Measurements from ENCODE around the gene RELL1. TPM values are rescaled to one million over a fixed set of nuclear protein-coding genes. Genes with fewer than 3 reads are reported as not detected.

RELL1 gene
- total RNA-seq, 5 donors from 2014 or later (not counting 1 experiment from before 2014, with no cell fraction given), result 21.6 to 30.1 (median 25.9) TPM

GRCh38 chr4:37648084-37648817 lies 37.9 kb downstream of the RELL1 start:
- H3K9me3 Mint-ChIP-seq, result no peaks in the 10 kb centered on the region
- H3K4me1 Mint-ChIP-seq, result peaks cover 14 to 24% (median 19%) of the 10 kb centered on the region in 3 donors
- H3K36me3 ChIP-seq (ENCODE audit: control insufficient read depth in 2 of 2, extremely low read depth in 1 of 2, insufficient read depth in 1 of 2, low read length in 1 of 2), result peaks cover 0 to 36% of the 10 kb centered on the region in 2 donors
- H3K27me3 Mint-ChIP-seq, result no peaks in the 10 kb centered on the region
- no peaks in the 10 kb centered on the region for H3K9me3 ChIP-seq
- DNase-seq, result no peak
- H3K4me3 Mint-ChIP-seq, result no peak overlapping the region
- ATAC-seq (replicated peaks in 1 of 4), result no peak
- ChIA-PET CTCF (no interaction called here), POLR2A (no interaction called here)
- no peak overlapping the region for H3K27ac Mint-ChIP-seq
- H3K4me1 ChIP-seq (ENCODE audit: control insufficient read depth in 1 of 2, extremely low read depth in 1 of 2, insufficient read depth in 2 of 2, low read length in 2 of 2), result no peaks in the 10 kb centered on the region
- no peak overlapping the region for H3K4me3 ChIP-seq (ENCODE audit: control insufficient read depth in 1 of 2, extremely low read depth in 1 of 2, low read length in 1 of 2)
- 94% methylated on average over 3 of the region's 8 CpGs for WGBS (ENCODE audit: insufficient coverage)
- H3K27ac ChIP-seq (ENCODE audit: low read length), result no peak overlapping the region
- H3K27me3 ChIP-seq (replicated peaks in 1 of 2; ENCODE audit: control insufficient read depth in 2 of 2, extremely low read depth in 1 of 2, insufficient read depth in 2 of 2, low read length in 1 of 2), result no peaks in the 10 kb centered on the region
- peaks cover 50% of the 10 kb centered on the region for H3K36me3 Mint-ChIP-seq

DNA sequence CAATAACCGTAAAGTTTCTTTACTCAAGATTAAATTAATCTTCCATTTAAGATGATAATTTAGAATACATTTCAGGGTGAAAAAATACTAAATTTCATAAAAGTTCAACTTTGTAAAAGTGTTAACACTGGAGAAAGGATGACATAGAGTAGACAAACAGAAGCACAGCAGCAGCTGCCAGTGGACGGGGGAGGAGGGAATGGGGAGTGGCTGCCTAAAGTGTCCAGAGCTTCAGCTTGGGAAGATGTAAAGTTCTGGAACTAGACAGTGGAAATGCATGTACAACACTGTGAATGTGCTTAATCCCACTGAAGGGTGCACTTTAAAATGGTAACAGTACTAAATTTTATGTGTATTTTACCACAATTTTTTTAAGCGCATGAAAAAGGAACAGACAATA lies 39.9 kb downstream of the RELL1 start:
- Histone ChIP-seq H3K36me3 (ENCODE audit: control insufficient read depth in 2 of 2, extremely low read depth in 1 of 2, insufficient read depth in 1 of 2, low read length in 1 of 2) (peaks cover 0 to 40% of the 10 kb centered on the region in 2 donors), H3K27ac (ENCODE audit: low read length) (no peak overlapping the region), H3K27me3 (replicated peaks in 1 of 2; ENCODE audit: control insufficient read depth in 2 of 2, extremely low read depth in 1 of 2, insufficient read depth in 2 of 2, low read length in 1 of 2) (no peaks in the 10 kb centered on the region), H3K4me1 (ENCODE audit: control insufficient read depth in 1 of 2, extremely low read depth in 1 of 2, insufficient read depth in 2 of 2, low read length in 2 of 2) (no peaks in the 10 kb centered on the region), H3K4me3 (ENCODE audit: control insufficient read depth in 1 of 2, extremely low read depth in 1 of 2, low read length in 1 of 2) (no peak overlapping the region), H3K9me3 (no peaks in the 10 kb centered on the region)
- H3K4me3 Mint-ChIP-seq, result no peak overlapping the region
- ChIA-PET CTCF (no interaction called here), POLR2A (no interaction called here)
- H3K27ac Mint-ChIP-seq, result no peak overlapping the region
- no peaks in the 10 kb centered on the region for H3K27me3 Mint-ChIP-seq
- H3K4me1 Mint-ChIP-seq, result peaks cover 6 to 15% (median 10%) of the 10 kb centered on the region in 3 donors
- WGBS (ENCODE audit: insufficient coverage), result 100% methylated on average over 1 of the region's 3 CpGs
- ATAC-seq (replicated peaks in 1 of 4), result no peak
- H3K36me3 Mint-ChIP-seq, result peaks cover 46% of the 10 kb centered on the region
- no peaks in the 10 kb centered on the region for H3K9me3 Mint-ChIP-seq
- no peak for DNase-seq

GRCh38 chr4:37645736-37646135 lies 40.4 kb downstream of the RELL1 start:
- H3K27me3 ChIP-seq (replicated peaks in 1 of 2; ENCODE audit: control insufficient read depth in 2 of 2, extremely low read depth in 1 of 2, insufficient read depth in 2 of 2, low read length in 1 of 2), result no peaks in the 10 kb centered on the region
- H3K27me3 Mint-ChIP-seq, result no peaks in the 10 kb centered on the region
- H3K36me3 ChIP-seq (ENCODE audit: control insufficient read depth in 2 of 2, extremely low read depth in 1 of 2, insufficient read depth in 1 of 2, low read length in 1 of 2), result peaks cover 0 to 40% of the 10 kb centered on the region in 2 donors
- no peak overlapping the region for H3K4me3 ChIP-seq (ENCODE audit: control insufficient read depth in 1 of 2, extremely low read depth in 1 of 2, low read length in 1 of 2)
- H3K27ac ChIP-seq (ENCODE audit: low read length), result no peak overlapping the region
- no peaks in the 10 kb centered on the region for H3K9me3 Mint-ChIP-seq
- POLR2A ChIA-PET, result no interaction called here
- 60% methylated on average over 1 of the region's 4 CpGs for whole genome bisulfite sequencing (ENCODE audit: insufficient coverage)
- H3K27ac Mint-ChIP-seq, result no peak overlapping the region
- no peak for ATAC-seq (replicated peaks in 1 of 4)
- no peaks in the 10 kb centered on the region for H3K4me1 ChIP-seq (ENCODE audit: control insufficient read depth in 1 of 2, extremely low read depth in 1 of 2, insufficient read depth in 2 of 2, low read length in 2 of 2)
- peaks cover 3 to 10% (median 6%) of the 10 kb centered on the region in 3 donors for H3K4me1 Mint-ChIP-seq
- no peak for DNase-seq
- no peaks in the 10 kb centered on the region for H3K9me3 ChIP-seq
- H3K4me3 Mint-ChIP-seq, result no peak overlapping the region
- peaks cover 46% of the 10 kb centered on the region for H3K36me3 Mint-ChIP-seq
- CTCF ChIA-PET, result no interaction called here

- no peak overlapping the region for H3K27ac Mint-ChIP-seq
- 98% methylated on average over 7 of the region's 9 CpGs for WGBS (ENCODE audit: insufficient coverage)
- Histone ChIP-seq H3K4me1 (ENCODE audit: control insufficient read depth in 1 of 2, extremely low read depth in 1 of 2, insufficient read depth in 2 of 2, low read length in 2 of 2) (no peaks in the 10 kb centered on the region), H3K27ac (ENCODE audit: low read length) (no peak overlapping the region), H3K27me3 (replicated peaks in 1 of 2; ENCODE audit: control insufficient read depth in 2 of 2, extremely low read depth in 1 of 2, insufficient read depth in 2 of 2, low read length in 1 of 2) (no peaks in the 10 kb centered on the region), H3K36me3 (ENCODE audit: control insufficient read depth in 2 of 2, extremely low read depth in 1 of 2, insufficient read depth in 1 of 2, low read length in 1 of 2) (peaks cover 0 to 40% of the 10 kb centered on the region in 2 donors), H3K9me3 (no peaks in the 10 kb centered on the region), H3K4me3 (ENCODE audit: control insufficient read depth in 1 of 2, extremely low read depth in 1 of 2, low read length in 1 of 2) (no peak overlapping the region)
- H3K4me3 Mint-ChIP-seq, result no peak overlapping the region
- peaks cover 40% of the 10 kb centered on the region for H3K36me3 Mint-ChIP-seq
- no peaks in the 10 kb centered on the region for H3K27me3 Mint-ChIP-seq
- ChIA-PET CTCF (no interaction called here), POLR2A (no interaction called here)
- no peak for DNase-seq
- H3K4me1 Mint-ChIP-seq, result peaks cover 0 to 4% (median 1%) of the 10 kb centered on the region in 3 donors
- no peak for ATAC-seq (replicated peaks in 1 of 4)
- H3K9me3 Mint-ChIP-seq, result no peaks in the 10 kb centered on the region
Observed at GRCh38 chr4:37644962-37645361, 41.2 kb downstream of the RELL1 start.

DNA sequence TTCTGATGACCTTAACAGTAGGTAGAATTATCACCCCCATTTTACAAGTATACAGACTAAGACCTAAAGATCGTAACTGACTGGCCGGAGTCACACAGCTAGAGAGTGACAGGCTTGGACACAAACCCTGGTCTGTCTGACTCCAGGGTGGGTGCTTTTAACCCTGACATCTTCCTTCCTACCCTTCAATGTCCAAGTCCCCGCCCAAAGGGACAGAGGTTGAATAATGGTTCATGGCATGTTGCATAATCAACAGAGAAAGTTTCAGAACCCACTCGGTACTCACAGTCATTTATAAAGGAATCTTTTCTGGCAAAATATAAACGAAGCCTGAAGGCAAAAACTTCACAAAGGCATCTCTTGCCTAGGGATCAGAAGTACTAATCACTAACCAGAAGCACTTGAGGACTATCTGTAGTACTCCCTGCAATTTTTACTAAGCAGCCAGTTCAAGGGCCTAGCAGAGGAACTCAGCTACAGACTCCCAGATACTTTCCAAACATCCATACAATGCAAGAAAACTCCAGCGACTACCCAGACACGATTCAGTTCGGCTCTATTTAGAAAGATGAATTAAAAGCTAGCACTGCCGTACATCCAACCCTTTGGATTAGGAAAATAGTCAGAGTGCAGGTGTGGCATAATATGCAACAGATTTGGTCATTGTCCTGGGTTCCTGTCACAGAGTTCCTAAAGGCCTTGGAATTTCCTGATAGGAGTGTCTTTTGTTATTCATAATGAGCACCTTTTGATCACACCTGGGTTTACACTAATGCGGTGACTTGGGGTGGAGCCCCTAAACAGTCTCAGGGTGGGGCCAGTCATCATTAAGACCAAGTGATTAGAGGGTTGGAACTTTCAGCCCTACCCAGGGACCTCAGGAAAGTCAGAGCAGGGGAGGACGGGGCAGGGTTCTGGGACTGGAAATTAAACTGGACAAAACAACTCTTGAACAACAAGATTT lies 44.0 kb downstream of the RELL1 start:
- CTCF ChIA-PET, result no interaction called here
- ATAC-seq (replicated peaks in 1 of 4), result no peak
- H3K9me3 ChIP-seq, result no peaks in the 10 kb centered on the region
- no peaks in the 10 kb centered on the region for H3K9me3 Mint-ChIP-seq
- H3K27ac Mint-ChIP-seq, result no peak overlapping the region
- no peaks in the 10 kb centered on the region for H3K27me3 ChIP-seq (replicated peaks in 1 of 2; ENCODE audit: control insufficient read depth in 2 of 2, extremely low read depth in 1 of 2, insufficient read depth in 2 of 2, low read length in 1 of 2)
- H3K4me1 Mint-ChIP-seq, result peaks cover 0 to 4% (median 2%) of the 10 kb centered on the region in 3 donors
- H3K27ac ChIP-seq (ENCODE audit: low read length), result no peak overlapping the region
- DNase-seq, result no peak
- H3K4me3 Mint-ChIP-seq, result no peak overlapping the region
- WGBS (ENCODE audit: insufficient coverage), result 87% methylated on average over 5 of the region's 11 CpGs
- H3K27me3 Mint-ChIP-seq, result no peaks in the 10 kb centered on the region
- no peaks in the 10 kb centered on the region for H3K4me1 ChIP-seq (ENCODE audit: control insufficient read depth in 1 of 2, extremely low read depth in 1 of 2, insufficient read depth in 2 of 2, low read length in 2 of 2)
- peaks cover 35% of the 10 kb centered on the region for H3K36me3 Mint-ChIP-seq
- H3K36me3 ChIP-seq (ENCODE audit: control insufficient read depth in 2 of 2, extremely low read depth in 1 of 2, insufficient read depth in 1 of 2, low read length in 1 of 2), result peaks cover 0 to 33% of the 10 kb centered on the region in 2 donors
- POLR2A ChIA-PET, result interaction anchor here in 1 of 2 donors (0.6 kb wide), 1 partner anchor 11 kb away, joined by 7 read pairs; no protein-coding TSS in a partner anchor
- no peak overlapping the region for H3K4me3 ChIP-seq (ENCODE audit: control insufficient read depth in 1 of 2, extremely low read depth in 1 of 2, low read length in 1 of 2)

DNA sequence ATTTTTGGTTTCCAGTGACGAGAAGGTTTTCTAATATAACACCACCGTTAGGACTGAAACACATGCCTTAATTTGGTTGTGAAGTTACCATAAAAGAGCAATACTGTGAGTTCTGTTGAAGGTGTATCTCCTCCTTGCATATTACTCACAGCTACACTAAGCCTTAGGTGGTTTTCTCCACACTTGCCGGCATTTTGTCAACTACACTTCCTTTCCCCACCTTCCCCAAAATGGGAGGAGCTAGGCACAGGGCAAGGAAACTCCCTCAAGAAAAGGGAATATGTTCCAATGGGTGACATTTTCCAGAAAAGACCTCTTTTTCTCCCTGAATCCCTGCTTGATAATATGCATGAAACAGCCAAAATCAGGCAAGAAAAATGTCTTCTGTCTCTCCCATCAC lies 44.8 kb downstream of the RELL1 start:
- H3K4me3 Mint-ChIP-seq, result no peak overlapping the region
- Histone ChIP-seq H3K9me3 (no peaks in the 10 kb centered on the region), H3K27me3 (replicated peaks in 1 of 2; ENCODE audit: control insufficient read depth in 2 of 2, extremely low read depth in 1 of 2, insufficient read depth in 2 of 2, low read length in 1 of 2) (no peaks in the 10 kb centered on the region), H3K4me3 (ENCODE audit: control insufficient read depth in 1 of 2, extremely low read depth in 1 of 2, low read length in 1 of 2) (no peak overlapping the region), H3K36me3 (ENCODE audit: control insufficient read depth in 2 of 2, extremely low read depth in 1 of 2, insufficient read depth in 1 of 2, low read length in 1 of 2) (peaks cover 5 to 33% of the 10 kb centered on the region in 2 donors), H3K27ac (ENCODE audit: low read length) (no peak overlapping the region), H3K4me1 (ENCODE audit: control insufficient read depth in 1 of 2, extremely low read depth in 1 of 2, insufficient read depth in 2 of 2, low read length in 2 of 2) (no peaks in the 10 kb centered on the region)
- H3K27ac Mint-ChIP-seq, result no peak overlapping the region
- no peaks in the 10 kb centered on the region for H3K9me3 Mint-ChIP-seq
- WGBS (ENCODE audit: insufficient coverage), result no CpG with 5 or more reads among the region's 3 CpGs
- no peak for DNase-seq
- no peaks in the 10 kb centered on the region for H3K27me3 Mint-ChIP-seq
- peaks cover 33% of the 10 kb centered on the region for H3K36me3 Mint-ChIP-seq
- CTCF ChIA-PET, result no interaction called here
- peaks cover 0 to 4% (median 2%) of the 10 kb centered on the region in 3 donors for H3K4me1 Mint-ChIP-seq
- ATAC-seq (replicated peaks in 1 of 4), result no peak
- POLR2A ChIA-PET, result interaction anchor here in 1 of 2 donors (0.6 kb wide), 1 partner anchor 24 kb away, joined by 3 read pairs; no protein-coding TSS in a partner anchor

Data from T-cell (primary cell).